ENCODE data around the gene KLC1. TPM values are rescaled to one million over a fixed set of nuclear protein-coding genes. Genes with fewer than 3 reads are reported as not detected.
A peak's percentile ranks its signal among the peaks of the same experiment; 100 is the strongest.

KLC1 gene
- total RNA-seq, 4 donors from 2014 or later, result 236 to 340 (median 281) TPM

DNA sequence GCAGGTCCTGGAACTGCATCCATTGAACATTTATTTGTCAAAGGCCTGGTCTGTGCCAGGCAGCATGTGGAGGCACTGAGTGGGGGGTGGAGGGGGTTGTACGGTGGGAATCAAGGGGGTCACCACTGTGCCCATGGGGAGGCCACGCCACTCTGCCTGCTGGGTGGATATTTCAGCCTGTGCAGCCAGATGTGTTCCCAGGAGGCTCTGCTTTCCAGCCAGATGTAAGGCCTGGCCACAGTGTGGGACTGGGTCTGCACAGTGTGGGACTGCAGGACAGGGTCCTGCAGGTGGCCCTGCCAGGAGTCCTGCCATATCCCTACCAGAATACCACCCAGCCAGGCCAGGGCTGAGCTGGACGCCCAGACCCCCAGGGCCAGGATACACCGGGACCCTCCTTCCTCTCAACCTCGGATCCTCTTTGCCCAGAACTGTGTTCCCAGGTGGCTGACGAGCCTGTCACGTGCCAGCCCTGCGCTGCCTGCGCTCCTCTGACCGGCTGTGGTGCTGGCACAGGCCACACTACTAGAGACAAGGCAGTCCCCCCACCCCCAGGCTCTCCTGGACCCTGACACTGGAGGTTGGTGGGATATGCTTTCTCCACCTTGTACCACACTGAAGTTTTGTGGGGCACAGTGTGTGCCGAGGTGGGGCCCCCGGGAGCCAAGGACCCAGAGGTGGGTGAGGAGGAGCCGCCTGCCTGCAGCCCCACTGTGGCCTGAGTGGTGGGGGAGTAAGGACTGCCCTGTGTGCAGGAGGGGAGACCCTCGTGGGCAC lies 68.8 kb downstream of the KLC1 start:
- H3K9me3 ChIP-seq, result no peaks in the 10 kb centered on the region
- no peak for TF ChIP-seq POLR2A (IDR thresholded peaks at IDR 0.05)
- TF ChIP-seq, protein P1, sequence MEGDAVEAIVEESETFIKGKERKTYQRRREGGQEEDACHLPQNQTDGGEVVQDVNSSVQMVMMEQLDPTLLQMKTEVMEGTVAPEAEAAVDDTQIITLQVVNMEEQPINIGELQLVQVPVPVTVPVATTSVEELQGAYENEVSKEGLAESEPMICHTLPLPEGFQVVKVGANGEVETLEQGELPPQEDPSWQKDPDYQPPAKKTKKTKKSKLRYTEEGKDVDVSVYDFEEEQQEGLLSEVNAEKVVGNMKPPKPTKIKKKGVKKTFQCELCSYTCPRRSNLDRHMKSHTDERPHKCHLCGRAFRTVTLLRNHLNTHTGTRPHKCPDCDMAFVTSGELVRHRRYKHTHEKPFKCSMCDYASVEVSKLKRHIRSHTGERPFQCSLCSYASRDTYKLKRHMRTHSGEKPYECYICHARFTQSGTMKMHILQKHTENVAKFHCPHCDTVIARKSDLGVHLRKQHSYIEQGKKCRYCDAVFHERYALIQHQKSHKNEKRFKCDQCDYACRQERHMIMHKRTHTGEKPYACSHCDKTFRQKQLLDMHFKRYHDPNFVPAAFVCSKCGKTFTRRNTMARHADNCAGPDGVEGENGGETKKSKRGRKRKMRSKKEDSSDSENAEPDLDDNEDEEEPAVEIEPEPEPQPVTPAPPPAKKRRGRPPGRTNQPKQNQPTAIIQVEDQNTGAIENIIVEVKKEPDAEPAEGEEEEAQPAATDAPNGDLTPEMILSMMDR (IDR thresholded peaks at IDR 0.05), result no peak
- intact Hi-C loops (cut with DNase I), result no loop called here
- WGBS, 2 donors, result 88 to 93% methylated on average over 13 to 14 of the region's 14 CpGs
- peaks cover 47 to 58% of the 10 kb centered on the region in 2 donors for H3K36me3 ChIP-seq
- H3K27me3 ChIP-seq, result no peaks in the 10 kb centered on the region
- H3K27ac ChIP-seq, result no peak overlapping the region
- DNase-seq, result no peak
- H3K4me1 ChIP-seq, result peaks cover 0 to 19% of the 10 kb centered on the region in 2 donors
- no peak overlapping the region for H3K4me3 ChIP-seq (replicated peaks in 1 of 3)

DNA sequence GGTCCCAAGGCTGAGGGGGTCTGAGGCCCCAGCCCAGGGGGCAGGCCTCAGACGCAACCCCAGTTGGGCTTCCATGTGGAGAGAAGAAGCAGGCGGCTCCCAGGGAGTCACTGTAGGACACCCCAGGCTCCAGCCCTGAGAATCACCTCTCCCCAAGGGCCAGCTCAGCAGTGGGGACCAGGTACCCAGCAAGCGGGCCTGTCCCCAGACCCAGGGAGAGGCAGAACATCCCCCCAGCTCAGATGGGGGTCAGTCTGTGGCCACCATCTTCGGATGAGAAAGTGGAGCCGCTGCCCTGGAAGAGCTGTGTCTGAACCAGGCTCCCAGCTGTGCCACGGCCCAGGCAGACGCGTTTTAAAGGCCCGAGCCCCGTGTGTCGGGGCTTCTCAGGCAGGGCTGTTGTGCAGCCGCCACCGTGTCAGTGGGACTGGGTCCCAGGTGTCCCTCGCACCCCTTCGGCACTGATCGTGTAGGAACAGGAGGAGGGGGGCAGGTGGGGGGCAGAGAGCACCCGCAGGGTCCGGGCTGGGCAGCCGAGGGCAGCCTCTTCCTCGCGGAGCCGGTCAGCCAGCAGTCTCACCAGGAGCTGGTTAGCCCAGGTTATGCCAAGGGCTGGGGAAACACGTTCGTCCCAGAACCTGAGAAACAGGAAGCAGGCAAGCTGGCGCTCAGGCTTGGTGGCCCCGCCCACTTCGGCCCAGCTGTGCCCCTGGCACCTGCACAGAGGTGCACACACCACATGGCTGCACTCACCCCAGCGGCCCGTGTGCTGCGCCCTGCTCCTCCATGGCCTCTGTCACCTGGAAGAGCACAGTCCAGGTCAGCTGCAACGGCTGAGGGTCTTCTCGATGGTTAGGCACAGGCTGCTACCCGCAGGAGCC lies 69.6 kb downstream of the KLC1 start:
- Histone ChIP-seq H3K4me1 (peaks cover 0 to 19% of the 10 kb centered on the region in 2 donors), H3K27ac (no peak overlapping the region), H3K36me3 (peaks cover 47 to 60% of the 10 kb centered on the region in 2 donors), H3K4me3 (replicated peaks in 1 of 3) (no peak overlapping the region), H3K27me3 (no peaks in the 10 kb centered on the region), H3K9me3 (no peaks in the 10 kb centered on the region)
- TF ChIP-seq POLR2A (IDR thresholded peaks at IDR 0.05), result no peak
- TF ChIP-seq, protein P1 (IDR thresholded peaks at IDR 0.05), result no peak
- intact Hi-C loops (cut with DNase I), result no loop called here
- DNase-seq, result no peak
- WGBS, 2 donors, result 89 to 92% methylated on average over 7 to 17 of the region's 33 CpGs

DNA sequence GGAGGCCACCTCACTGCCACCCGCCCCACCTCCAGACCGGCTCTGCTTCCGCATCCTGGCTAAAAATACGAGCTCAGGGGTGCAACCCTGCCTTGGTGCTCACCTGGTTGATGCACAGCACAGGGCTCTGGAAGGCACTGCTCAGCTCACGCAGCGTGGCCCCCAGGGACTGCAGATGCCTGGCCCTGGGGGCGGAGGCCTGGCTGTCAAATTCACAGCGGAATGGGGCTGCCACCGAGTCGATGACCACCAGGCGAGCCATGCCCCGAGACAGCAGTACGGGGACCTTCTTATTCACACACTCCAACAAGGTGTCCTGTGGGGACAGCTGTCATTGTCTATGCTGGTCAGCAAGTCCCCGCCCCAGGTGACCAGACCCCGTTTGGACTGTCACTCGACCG lies 70.2 kb downstream of the KLC1 start:
- WGBS, 2 donors, result 94 to 95% methylated on average over 11 to 12 of the region's 17 CpGs
- Histone ChIP-seq H3K4me3 (replicated peaks in 1 of 3) (no peak overlapping the region), H3K36me3 (peaks cover 42 to 59% of the 10 kb centered on the region in 2 donors), H3K4me1 (peaks cover 0 to 19% of the 10 kb centered on the region in 2 donors), H3K27ac (no peak overlapping the region), H3K9me3 (no peaks in the 10 kb centered on the region), H3K27me3 (no peaks in the 10 kb centered on the region)
- intact Hi-C loops (cut with DNase I), result no loop called here
- DNase-seq, result no peak
- TF ChIP-seq POLR2A (IDR thresholded peaks at IDR 0.05), result no peak
- TF ChIP-seq, protein P1 (IDR thresholded peaks at IDR 0.05), result no peak

DNA sequence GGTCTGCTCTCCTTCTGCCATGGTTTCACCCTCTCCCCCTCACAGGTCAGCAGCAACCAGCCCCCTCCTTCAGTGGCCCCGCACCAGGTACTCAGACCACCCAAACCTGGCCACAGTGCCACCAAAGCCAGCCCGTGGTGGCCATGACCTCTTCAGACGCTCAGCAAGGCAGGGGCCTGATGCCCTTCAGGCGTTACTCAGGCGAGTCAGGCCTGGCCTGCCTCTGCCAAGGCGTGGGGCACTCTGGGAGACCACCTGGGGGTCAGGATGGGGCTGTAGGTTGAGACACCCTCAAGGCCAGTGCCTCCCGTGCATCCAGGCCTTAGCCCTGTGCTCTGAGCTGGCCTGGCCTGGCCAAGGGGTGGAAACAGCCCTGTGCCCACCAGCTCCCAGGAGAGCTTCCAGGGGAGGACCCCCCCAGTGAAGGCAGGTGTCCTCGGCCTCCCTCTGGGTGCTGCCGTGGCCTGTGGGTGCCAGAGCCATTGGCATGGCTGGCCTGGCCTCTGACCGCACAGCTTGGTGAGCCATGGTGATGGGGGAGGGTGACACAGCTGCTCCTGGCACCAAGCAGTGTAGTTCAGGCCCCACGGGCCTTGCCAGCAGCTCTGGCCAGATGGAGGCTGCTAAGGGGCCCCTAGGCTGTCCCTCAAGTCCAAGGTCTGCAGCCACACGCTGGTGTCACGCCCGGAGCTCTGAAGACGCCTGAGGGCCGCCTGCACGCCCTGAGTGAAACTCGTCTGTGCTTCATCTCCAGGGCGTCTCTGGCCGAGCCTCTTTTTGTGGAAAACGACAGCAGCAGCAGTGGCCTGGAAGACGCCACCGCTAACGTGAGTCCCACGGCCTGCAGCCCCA lies 71.1 kb downstream of the KLC1 start:
- H3K4me3 ChIP-seq (replicated peaks in 1 of 3), result no peak overlapping the region
- 86 to 90% methylated on average over 17 of the region's 25 CpGs for WGBS, 2 donors
- no peak for TF ChIP-seq POLR2A (IDR thresholded peaks at IDR 0.05)
- TF ChIP-seq, protein P1 (IDR thresholded peaks at IDR 0.05), result no peak
- no peaks in the 10 kb centered on the region for H3K9me3 ChIP-seq
- intact Hi-C loops (cut with DNase I), result no loop called here
- H3K4me1 ChIP-seq, result peaks cover 0 to 19% of the 10 kb centered on the region in 2 donors
- peak overlapping the region in 1 of 3 donors; percentile 28 for H3K27ac ChIP-seq
- peaks cover 38 to 52% of the 10 kb centered on the region in 2 donors for H3K36me3 ChIP-seq
- no peak for DNase-seq
- no peaks in the 10 kb centered on the region for H3K27me3 ChIP-seq
